ENCODE results near the gene POU4F2.

Gene POU4F2, protein sequence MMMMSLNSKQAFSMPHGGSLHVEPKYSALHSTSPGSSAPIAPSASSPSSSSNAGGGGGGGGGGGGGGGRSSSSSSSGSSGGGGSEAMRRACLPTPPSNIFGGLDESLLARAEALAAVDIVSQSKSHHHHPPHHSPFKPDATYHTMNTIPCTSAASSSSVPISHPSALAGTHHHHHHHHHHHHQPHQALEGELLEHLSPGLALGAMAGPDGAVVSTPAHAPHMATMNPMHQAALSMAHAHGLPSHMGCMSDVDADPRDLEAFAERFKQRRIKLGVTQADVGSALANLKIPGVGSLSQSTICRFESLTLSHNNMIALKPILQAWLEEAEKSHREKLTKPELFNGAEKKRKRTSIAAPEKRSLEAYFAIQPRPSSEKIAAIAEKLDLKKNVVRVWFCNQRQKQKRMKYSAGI

DNA sequence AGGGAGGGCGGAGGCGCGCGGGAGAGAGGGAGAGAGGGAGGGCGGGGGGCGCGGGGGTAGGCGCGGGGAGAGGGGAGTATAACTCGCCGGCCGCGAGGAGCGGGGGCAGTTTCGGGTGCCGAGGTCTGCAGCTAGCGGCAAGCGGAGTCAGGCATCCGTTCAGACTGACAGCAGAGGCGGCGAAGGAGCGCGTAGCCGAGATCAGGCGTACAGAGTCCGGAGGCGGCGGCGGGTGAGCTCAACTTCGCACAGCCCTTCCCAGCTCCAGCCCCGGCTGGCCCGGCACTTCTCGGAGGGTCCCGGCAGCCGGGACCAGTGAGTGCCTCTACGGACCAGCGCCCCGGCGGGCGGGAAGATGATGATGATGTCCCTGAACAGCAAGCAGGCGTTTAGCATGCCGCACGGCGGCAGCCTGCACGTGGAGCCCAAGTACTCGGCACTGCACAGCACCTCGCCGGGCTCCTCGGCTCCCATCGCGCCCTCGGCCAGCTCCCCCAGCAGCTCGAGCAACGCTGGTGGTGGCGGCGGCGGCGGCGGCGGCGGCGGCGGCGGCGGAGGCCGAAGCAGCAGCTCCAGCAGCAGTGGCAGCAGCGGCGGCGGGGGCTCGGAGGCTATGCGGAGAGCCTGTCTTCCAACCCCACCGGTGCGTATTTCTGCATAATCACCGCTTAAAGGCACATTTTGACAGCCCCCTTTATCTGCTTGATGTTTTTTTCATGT is at the start of gene POU4F2:
POU4F2 (plus strand) TSS at position 108 of the 720 bp plus-strand sequence; CDS start at position 356, 248 bp downstream.
- no peak for DNase-seq (ENCODE audit: extremely low read depth, low read depth)
- TF ChIP-seq, protein P1, sequence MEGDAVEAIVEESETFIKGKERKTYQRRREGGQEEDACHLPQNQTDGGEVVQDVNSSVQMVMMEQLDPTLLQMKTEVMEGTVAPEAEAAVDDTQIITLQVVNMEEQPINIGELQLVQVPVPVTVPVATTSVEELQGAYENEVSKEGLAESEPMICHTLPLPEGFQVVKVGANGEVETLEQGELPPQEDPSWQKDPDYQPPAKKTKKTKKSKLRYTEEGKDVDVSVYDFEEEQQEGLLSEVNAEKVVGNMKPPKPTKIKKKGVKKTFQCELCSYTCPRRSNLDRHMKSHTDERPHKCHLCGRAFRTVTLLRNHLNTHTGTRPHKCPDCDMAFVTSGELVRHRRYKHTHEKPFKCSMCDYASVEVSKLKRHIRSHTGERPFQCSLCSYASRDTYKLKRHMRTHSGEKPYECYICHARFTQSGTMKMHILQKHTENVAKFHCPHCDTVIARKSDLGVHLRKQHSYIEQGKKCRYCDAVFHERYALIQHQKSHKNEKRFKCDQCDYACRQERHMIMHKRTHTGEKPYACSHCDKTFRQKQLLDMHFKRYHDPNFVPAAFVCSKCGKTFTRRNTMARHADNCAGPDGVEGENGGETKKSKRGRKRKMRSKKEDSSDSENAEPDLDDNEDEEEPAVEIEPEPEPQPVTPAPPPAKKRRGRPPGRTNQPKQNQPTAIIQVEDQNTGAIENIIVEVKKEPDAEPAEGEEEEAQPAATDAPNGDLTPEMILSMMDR (IDR thresholded peaks at IDR 0.05; ENCODE audit: low read depth, low read length, missing control alignments): no peak
- H3K4me3 ChIP-seq (replicated peaks; ENCODE audit: low read depth, low read length): no peak within 1 kb of the TSS

DNA sequence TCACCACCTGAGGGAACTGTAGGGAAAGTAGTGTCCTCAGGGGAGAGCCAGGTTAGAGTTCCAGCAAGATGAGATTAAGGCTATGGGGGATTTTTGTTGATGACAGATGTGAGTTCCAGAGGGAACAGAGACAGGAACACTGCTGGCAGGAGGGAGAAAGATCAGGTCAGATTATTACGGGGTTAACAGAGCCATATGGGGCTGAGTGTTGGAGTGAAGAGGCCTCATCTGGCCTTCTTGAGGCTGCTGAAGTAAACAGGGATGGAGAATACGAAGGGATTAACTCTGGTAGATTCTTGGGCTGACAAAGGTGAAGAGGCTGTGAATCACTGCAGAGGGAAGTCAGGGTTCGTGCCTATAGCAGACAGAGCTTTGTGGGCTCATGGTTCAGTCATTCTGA is 47.9 kb upstream of the POU4F2 start:
- no peak for DNase-seq (ENCODE audit: extremely low read depth, low read depth)
- H3K4me3 ChIP-seq (replicated peaks; ENCODE audit: low read depth, low read length): no peak overlapping the region
- TF ChIP-seq, protein P1 (IDR thresholded peaks at IDR 0.05; ENCODE audit: low read depth, low read length, missing control alignments): no peak

DNA sequence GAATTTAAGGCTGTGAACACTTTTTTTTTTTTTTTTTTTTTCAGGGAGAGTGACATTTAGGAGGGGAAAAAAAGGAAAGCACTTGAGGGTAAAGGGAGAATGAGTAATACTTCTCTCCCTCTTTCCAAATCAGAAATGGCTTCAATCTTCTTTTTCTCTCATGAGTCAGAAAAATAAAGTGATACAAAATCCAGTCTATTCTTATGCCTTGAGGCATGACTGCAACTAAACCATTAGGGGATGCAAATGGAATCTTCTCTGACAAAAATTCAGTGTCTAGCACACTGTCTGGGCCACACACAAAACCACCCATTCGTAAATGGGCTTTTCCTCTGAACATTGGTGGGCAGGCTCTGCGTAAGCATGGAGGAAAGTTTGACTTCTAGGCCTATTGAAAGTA is 46.7 kb upstream of the POU4F2 start:
- DNase-seq (ENCODE audit: extremely low read depth, low read depth): no peak
- no peak overlapping the region for H3K4me3 ChIP-seq (replicated peaks; ENCODE audit: low read depth, low read length)
- TF ChIP-seq, protein P1 (IDR thresholded peaks at IDR 0.05; ENCODE audit: low read depth, low read length, missing control alignments): no peak

DNA sequence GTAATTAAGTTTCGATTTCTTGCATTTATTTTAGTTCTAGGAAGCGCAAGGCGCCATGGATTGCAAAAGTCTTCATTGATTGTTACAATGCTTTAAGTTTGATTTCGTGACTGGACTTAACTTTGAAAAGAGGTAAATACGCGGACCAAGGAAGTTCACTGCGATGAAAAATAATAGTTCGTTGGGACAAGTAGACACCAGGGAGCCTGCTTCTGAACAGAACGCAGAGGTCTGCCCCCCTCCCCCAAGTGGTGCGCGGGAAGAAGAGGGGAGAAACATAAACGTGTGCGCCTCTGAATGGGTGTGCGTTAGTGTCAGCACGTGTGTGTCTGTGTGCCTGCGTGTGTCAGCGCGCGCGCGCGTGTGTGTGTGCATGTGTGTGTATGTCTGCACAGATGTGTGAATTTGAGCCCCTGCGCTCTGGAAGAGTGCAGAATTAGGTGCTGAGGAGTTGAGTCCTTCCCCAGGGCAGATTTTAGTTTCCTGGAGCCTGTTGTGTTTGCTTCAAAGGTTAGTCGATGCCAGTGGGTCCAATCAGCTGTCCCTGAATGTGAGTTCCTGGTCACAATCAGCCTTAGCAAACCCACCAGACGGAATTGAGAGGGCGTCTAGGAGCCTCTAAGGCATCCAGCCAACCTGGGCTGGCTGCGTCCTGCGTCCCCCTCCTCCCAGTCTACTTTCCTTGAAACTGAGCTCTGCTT is 5.8 kb upstream of the POU4F2 start:
- TF ChIP-seq, protein P1 (IDR thresholded peaks at IDR 0.05; ENCODE audit: low read depth, low read length, missing control alignments): no peak
- H3K4me3 ChIP-seq (replicated peaks; ENCODE audit: low read depth, low read length): no peak overlapping the region
- no peak for DNase-seq (ENCODE audit: extremely low read depth, low read depth)

DNA sequence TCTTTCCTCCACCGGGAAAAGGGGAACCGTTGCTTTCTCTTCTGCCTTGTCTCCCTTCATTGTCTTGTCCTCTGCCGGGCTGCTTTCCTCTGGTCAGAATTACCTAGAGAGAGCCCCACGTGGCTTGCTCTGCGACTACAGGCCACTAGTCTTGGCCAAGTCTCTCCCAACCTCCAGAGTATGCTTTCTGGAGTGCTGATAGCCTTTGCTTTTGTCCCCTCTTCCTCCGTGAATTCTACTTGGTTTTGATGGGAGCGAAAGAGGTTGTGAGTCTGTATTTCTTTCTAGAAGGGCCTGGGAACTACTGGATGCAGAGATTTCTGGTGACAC is 5.3 kb upstream of the POU4F2 start:
- H3K4me3 ChIP-seq (replicated peaks; ENCODE audit: low read depth, low read length): no peak overlapping the region
- TF ChIP-seq, protein P1 (IDR thresholded peaks at IDR 0.05; ENCODE audit: low read depth, low read length, missing control alignments): no peak
- no peak for DNase-seq (ENCODE audit: extremely low read depth, low read depth)

DNA sequence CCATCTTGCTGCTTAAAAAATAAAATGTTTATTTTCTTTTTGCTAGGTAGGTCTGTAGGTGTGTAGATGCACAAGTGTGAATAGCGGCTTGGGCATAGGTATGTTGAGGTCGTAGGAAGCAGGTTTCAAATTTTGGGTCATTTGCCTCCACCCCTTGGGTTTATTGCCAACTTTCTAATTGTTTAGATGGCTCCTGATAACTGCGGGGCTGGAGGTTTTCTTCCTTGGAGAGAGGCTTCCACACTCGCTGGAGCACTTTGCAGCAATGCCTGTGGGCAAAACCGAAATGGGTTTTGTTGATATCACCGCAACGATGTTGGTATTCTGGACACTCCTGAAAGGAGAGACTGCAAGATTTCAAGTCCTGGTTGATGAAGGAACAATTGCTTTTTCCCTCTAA is 3.9 kb upstream of the POU4F2 start:
- TF ChIP-seq, protein P1 (IDR thresholded peaks at IDR 0.05; ENCODE audit: low read depth, low read length, missing control alignments): no peak
- no peak for DNase-seq (ENCODE audit: extremely low read depth, low read depth)

More for the DNA sequence above, 3.9 kb upstream of the POU4F2 start:
- H3K4me3 ChIP-seq (replicated peaks; ENCODE audit: low read depth, low read length): no peak overlapping the region
